Activated CD4-positive, alpha-beta memory T cell treated with anti-CD3 and anti-CD28 coated beads for 36 hours (primary cell): ENCODE data around the gene RPS18. TPM values are rescaled to one million over a fixed set of nuclear protein-coding genes. Genes with fewer than 3 reads are reported as not detected.

Experiments used
- CTCF ChIA-PET: fragments of 350-600 bp; sonication (Branson Sonifier 250); formaldehyde crosslinking; loops from one replicate; lab custom pipeline; 2021; ENCODE audit warnings: antibody characterized with exemption, inconsistent platforms; lab: Charles Lee
- POLR2A ChIA-PET: fragments of 350-600 bp; sonication (Branson Sonifier 250); formaldehyde crosslinking; loops from one replicate; lab custom pipeline; 2021; ENCODE audit warnings: antibody characterized with exemption; lab: Charles Lee
- DNase-seq: peaks from one replicate; pipeline ENCODE4 v3.0.0-alpha.2; 2020
- H3K27ac Mint-ChIP-seq: one replicate; pipeline ENCODE4 v1.8.0; 2021; ENCODE audit warnings: mixed read lengths
- H3K27me3 Mint-ChIP-seq: one replicate; pipeline ENCODE4 v1.8.0; 2021; ENCODE audit warnings: mixed read lengths
- H3K36me3 Mint-ChIP-seq: one replicate; pipeline ENCODE4 v1.8.0; 2021; ENCODE audit warnings: mixed read lengths
- H3K4me1 Mint-ChIP-seq: one replicate; pipeline ENCODE4 v1.8.0; 2021; ENCODE audit warnings: low read depth, mixed read lengths
- H3K4me3 Mint-ChIP-seq: one replicate; pipeline ENCODE4 v1.8.0; 2021; ENCODE audit warnings: mild to moderate bottlenecking, mixed read lengths
- H3K9me3 Mint-ChIP-seq: one replicate; pipeline ENCODE4 v1.8.0; 2021; ENCODE audit warnings: mixed read lengths
- intact Hi-C: fragments of 100-400 bp; cut with micrococcal nuclease; formaldehyde crosslinking; loops from one replicate; pipeline ENCODE4 v1.15.1; 2023
- total RNA-seq, 2 experiments: library from RNA; stranded (reverse); gene quantifications; one replicate each; pipeline ENCODE4 v1.2.3, GENCODE V29; 2021

RPS18 gene
- total RNA-seq, 2 experiments from 2014 or later = 4,372 to 4,391 TPM

DNA sequence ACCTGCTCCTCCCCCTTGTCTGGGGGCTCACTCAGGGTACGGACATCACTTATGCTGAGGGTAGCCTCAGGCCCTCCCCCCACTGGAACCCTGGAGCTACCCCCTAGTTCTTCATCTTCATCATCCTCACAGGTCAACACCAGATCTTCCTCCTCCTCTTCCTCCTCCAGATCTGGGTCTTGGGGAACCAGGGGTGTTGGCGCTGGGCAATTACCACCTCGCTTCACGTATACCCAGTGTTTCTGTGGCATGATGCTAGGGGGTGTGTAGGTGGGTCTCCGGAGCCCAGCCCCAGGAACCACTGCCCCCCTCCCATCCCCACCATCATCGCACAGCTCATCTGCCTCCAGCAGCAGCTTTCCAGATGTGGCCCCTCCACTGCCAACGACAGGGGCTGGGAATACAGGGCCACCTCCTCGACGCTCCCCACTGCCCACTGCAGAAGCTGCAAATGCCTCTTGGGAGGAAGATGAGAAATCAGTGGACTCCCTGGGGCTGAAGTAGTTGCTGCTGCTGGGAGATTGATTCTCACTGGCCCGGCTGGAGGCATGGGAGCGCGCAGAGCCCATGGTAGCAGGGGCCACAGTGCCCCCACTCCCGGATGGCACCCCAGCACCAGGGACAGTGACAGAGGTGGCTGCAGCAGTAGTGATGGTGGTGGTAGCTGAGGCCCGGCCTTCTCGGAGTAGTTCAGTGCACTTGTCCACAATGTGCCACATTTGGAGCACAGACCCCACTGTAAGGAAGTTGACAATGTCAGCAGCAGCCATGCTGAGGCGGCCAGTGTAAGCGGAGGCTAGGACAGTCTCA is 44.1 kb downstream of the RPS18 start:
- Mint-ChIP-seq H3K4me3 (peak overlapping the region; percentile 94), H3K4me1 (peaks cover 74% of the 10 kb centered on the region), H3K36me3 (peaks cover 52% of the 10 kb centered on the region)

DNA sequence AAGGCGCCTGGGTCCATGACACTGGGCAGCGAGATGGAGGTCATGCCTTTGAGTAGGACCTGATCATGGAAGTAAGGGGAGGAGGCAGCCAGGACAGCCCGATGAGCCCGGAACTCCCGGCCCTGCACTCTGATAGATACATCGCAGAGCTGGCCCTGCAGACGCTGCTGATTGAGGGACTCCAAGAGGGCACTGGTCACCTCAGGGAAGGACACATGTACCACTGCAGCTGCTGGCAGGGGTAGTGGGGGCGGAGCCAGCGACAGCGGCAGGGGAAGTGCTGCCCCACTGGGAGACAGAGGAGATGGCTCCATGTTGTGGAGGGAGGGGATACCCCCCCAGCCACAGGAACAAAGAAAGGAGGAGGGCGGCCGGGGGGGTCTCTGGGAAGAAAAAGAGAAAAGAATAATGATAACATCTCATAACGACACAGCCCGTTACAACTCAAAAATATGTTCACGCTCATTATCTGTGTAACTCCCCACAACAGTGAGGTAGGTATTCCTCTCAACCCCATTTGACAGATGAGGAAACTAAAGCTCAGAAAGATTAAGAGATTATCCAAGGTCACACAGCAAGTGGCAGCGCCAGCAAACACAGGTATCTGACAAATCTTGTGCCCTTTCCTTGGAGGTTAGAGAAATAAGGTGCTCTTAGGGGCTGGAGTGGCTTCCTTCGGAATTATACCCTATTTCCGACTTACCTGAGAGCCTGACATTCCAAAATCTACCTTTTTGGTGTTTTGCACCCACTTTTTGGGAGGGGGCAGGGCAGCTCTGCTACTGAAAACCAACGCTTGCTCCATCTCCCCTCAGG is 44.9 kb downstream of the RPS18 start:
- ChIA-PET POLR2A (interaction anchor here (1.1 to 3.0 kb wide), 5 partner anchors 18 to 254 kb away, joined by 3 to 14 read pairs (median 7); partner anchors contain the start of genes B3GALT4, RGL2, RPS18 and VPS52), CTCF (interaction anchor here (0.8 to 2.3 kb wide), 2 partner anchors 17 to 75 kb away, joined by 4 to 15 read pairs; partner anchors contain the start of gene KIFC1)
- Mint-ChIP-seq H3K27me3 (no peaks in the 10 kb centered on the region), H3K36me3 (peaks cover 53% of the 10 kb centered on the region), H3K9me3 (no peaks in the 10 kb centered on the region), H3K4me1 (peaks cover 77% of the 10 kb centered on the region), H3K27ac (peak overlapping the region; percentile 57), H3K4me3 (peak overlapping the region; percentile 94)
- intact Hi-C loops = loop anchor here (1.0 to 10.0 kb wide), 2 partner anchors 45 to 258 kb away; partner anchors contain the start of gene RPS18
- DNase-seq = no peak

More for the DNA sequence above, 44.1 kb downstream of the RPS18 start:
- Mint-ChIP-seq H3K9me3 (no peaks in the 10 kb centered on the region), H3K27me3 (no peaks in the 10 kb centered on the region), H3K27ac (peak overlapping the region; percentile 98)
- DNase-seq = no peak
- intact Hi-C loops = loop anchor here (2.0 to 10.0 kb wide), 2 partner anchors 111 to 259 kb away; partner anchors contain the start of gene HSD17B8
- ChIA-PET POLR2A (interaction anchor here (2.1 to 2.7 kb wide), 2 partner anchors 17 to 39 kb away, joined by 7 to 13 read pairs; partner anchors contain the start of genes B3GALT4 and RGL2), CTCF (no interaction called here)

DNA sequence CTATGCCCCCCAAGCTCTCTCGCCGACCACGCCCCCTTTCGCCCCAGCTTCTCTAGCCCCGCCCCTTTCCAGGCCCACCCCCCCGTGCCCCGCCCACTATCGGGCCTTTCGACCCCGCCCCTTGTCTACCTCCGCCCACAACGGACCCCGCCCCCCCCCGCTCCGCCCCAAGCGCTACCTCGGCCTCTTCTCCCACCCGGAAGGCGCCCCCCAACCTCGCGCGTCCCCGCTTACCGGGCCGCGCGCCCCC is 45.5 kb downstream of the RPS18 start:
- peaks cover 53% of the 10 kb centered on the region for H3K36me3 Mint-ChIP-seq
- peaks cover 76% of the 10 kb centered on the region for H3K4me1 Mint-ChIP-seq
- intact Hi-C loops = loop anchor here (1.0 to 10.0 kb wide), 2 partner anchors 45 to 257 kb away; partner anchors contain the start of gene RPS18
- H3K9me3 Mint-ChIP-seq = no peaks in the 10 kb centered on the region
- no peaks in the 10 kb centered on the region for H3K27me3 Mint-ChIP-seq
- DNase-seq = no peak
- peak overlapping the region; percentile 57 for H3K27ac Mint-ChIP-seq
- H3K4me3 Mint-ChIP-seq = peak overlapping the region; percentile 94
- CTCF ChIA-PET = interaction anchor here (0.8 to 2.3 kb wide), 4 partner anchors 18 to 75 kb away, joined by 4 to 15 read pairs (median 8); partner anchors contain the start of genes B3GALT4 and KIFC1
- POLR2A ChIA-PET = interaction anchor here (1.0 to 3.0 kb wide), 8 partner anchors 19 to 347 kb away, joined by 3 to 14 read pairs (median 4); partner anchors contain the start of genes B3GALT4, RGL2, RPS18 and VPS52

DNA sequence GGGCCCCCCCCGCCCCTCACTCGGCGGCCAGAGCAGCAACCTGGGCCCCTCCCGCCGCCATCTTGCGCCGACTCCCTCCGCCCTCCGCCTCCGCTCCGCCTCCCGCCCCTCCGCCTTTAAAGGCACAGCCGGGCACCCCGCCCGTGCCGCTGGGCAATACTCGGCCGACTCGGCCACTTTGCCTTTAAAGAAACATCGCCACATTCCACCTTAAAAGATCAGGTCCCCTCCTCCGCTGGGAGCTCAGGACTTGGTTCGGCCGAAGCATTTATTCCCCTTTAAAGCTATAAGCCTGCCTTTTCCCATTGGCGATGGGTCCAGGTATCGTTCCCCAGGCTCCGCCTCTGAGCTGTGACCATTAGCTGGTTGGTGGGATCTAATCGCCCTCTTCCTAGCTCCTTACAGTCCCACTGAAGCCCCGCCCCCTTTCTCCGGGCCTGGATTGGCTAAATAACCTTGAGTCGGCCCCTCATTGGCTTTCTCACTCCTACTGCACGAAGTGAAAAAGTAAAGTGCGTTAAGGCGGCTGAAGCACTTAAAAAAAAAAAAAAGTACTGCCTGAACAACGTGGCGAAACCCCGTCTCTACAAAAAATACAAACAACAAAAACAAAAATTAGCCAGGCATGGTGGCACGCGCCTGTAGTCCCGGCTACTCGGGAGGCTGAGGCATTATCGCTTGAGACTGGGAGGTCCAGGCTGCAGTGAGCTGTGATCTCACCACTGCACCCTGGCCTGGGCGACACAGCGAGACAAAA is 46.0 kb downstream of the RPS18 start, which contains the start of gene ZBTB22:
Gene ZBTB22 (minus strand): TSS at position 76 of the 757 bp plus-strand sequence. CDS start 828 bp downstream, outside the sequence.
- Mint-ChIP-seq H3K36me3 (peaks cover 52% of the 10 kb centered on the region), H3K27ac (peak within 1 kb of the TSS; percentile 95), H3K4me3 (peak within 1 kb of the TSS; percentile 94), H3K4me1 (peaks cover 71% of the 10 kb centered on the region), H3K9me3 (no peaks in the 10 kb centered on the region), H3K27me3 (no peaks in the 10 kb centered on the region)
- CTCF ChIA-PET = interaction anchor here (0.7 to 2.3 kb wide), 7 partner anchors 18 to 137 kb away, joined by 3 to 15 read pairs (median 4); partner anchors contain the start of genes B3GALT4, CUTA, KIFC1 and ZBTB9
- intact Hi-C loops = loop anchor here (1.0 to 10.0 kb wide), 2 partner anchors 46 to 257 kb away; partner anchors contain the start of gene RPS18
- DNase-seq = peak; percentile 97
- POLR2A ChIA-PET = interaction anchor here (0.6 to 3.0 kb wide), 10 partner anchors 19 to 347 kb away, joined by 3 to 14 read pairs (median 4); partner anchors contain the start of genes B3GALT4, RGL2, RPS18 and VPS52

DNA sequence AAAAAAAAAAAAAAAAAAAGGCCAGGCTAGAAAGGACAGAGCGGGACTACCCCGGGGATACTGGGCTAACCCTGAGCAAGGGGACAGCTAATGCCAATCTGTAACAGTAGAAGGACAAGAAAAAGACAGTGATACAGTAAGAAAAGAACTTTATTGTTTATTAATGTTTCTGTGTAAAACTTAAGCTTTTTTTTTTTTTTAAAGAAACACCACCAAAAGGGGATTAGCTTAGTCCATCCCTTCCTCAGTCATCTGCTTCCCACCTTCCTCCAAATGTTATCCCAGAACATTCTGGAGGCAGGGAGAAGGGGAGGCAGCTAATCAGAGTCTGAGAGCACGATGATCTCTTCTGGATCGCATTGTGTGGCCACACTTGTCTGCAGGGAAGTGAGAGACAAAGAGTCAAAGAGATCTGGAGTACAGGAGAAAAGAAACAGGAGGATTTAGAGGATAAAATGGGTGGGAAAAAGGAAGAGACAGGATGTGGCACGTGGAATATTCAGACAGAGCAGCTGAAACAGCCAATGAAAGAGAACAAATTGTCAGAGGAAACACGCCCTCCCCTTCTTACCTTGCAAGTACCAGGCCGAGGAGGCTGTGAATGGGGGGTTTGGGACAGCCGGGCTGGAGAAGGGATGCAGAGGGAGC is 46.7 kb downstream of the RPS18 start:
- intact Hi-C loops = loop anchor here (10.0 kb wide), 1 partner anchor 256 kb away; no protein-coding TSS in a partner anchor
- Mint-ChIP-seq H3K27ac (peak overlapping the region; percentile 95), H3K36me3 (peaks cover 46% of the 10 kb centered on the region), H3K4me1 (peaks cover 73% of the 10 kb centered on the region), H3K27me3 (no peaks in the 10 kb centered on the region), H3K4me3 (peak overlapping the region; percentile 94), H3K9me3 (no peaks in the 10 kb centered on the region)
- POLR2A ChIA-PET = interaction anchor here (0.6 to 3.0 kb wide), 9 partner anchors 20 to 348 kb away, joined by 3 to 14 read pairs (median 4); partner anchors contain the start of genes RGL2, RPS18 and VPS52
- CTCF ChIA-PET = interaction anchor here (0.7 to 2.3 kb wide), 6 partner anchors 19 to 453 kb away, joined by 3 to 15 read pairs (median 6); partner anchors contain the start of genes B3GALT4 and CUTA
- no peak for DNase-seq

DNA sequence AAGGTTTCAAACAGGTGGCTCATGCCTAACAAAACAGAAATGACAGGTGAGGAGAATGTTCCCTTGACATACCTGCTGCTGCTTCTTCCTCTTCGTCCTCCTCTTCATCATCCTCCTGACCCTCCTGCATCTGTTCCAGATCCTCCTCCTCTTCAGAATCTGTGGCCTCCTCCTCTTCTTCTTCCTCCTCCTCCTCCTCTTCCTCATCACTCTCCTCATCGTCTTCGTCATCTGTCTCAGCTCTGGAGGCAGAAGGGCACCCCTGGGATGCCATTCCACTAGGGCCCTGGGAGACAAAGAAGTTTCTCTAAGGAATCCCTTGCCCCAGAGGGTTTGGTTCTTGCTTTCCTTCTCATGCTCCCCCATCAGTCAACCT is 48.1 kb downstream of the RPS18 start:
- H3K4me1 Mint-ChIP-seq = peaks cover 78% of the 10 kb centered on the region
- no peaks in the 10 kb centered on the region for H3K27me3 Mint-ChIP-seq

DNA sequence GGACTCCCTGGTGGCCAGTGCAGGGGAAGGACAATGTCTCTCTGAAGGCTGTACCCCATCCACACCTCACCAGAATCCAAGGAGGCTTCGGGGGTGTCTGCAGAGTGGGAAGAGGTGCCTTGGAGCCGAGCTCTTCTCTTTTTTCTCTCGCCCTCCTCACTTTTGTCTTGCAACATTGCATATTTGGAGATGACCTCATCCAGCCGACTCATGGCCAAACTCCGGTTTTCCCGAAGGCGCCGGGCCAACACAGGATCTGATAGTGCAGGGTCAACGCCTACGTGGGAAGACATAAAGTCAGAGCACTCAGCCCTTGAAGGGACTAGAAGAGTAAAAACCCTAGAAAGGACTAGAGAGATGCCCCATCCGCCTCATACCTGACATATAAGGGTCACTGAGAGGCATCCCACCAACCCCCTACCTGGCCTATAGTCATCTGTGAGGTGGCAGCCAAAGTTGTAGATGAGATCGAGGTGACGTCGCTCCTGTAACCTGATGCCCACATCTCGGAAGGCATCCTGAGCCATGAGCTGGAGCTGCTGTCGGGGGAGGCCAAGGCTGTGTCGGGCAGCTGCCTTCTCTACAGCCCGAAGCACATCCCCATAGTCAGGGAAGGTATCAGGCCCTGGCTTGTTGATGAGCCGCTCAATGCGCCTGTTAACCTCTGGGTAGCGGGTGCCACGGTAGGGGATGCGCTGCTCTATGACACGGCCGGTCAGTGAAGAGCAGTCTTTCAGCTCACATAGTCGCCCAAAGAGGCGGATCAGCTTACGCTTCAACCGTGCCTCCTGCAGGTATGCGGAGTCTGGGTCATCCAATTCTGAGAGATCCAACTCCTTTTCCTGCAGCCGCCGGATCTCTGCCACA is 48.7 kb downstream of the RPS18 start:
- Mint-ChIP-seq H3K27me3 (no peaks in the 10 kb centered on the region), H3K27ac (peak overlapping the region; percentile 98), H3K36me3 (peaks cover 43% of the 10 kb centered on the region), H3K4me1 (peaks cover 72% of the 10 kb centered on the region), H3K4me3 (peak overlapping the region; percentile 89), H3K9me3 (no peaks in the 10 kb centered on the region)
- ChIA-PET CTCF (interaction anchor here (1.1 to 1.5 kb wide), 3 partner anchors 21 to 43 kb away, joined by 3 to 5 read pairs (median 4); partner anchors contain the start of gene B3GALT4), POLR2A (no interaction called here)
- DNase-seq = no peak
- intact Hi-C loops = no loop called here

More for the DNA sequence above, 48.1 kb downstream of the RPS18 start:
- Mint-ChIP-seq H3K27ac (peak overlapping the region; percentile 98), H3K36me3 (peaks cover 43% of the 10 kb centered on the region), H3K4me3 (no peak overlapping the region), H3K9me3 (no peaks in the 10 kb centered on the region)
- no peak for DNase-seq
- intact Hi-C loops = loop anchor here (10.0 kb wide), 1 partner anchor 255 kb away; no protein-coding TSS in a partner anchor
- POLR2A ChIA-PET = no interaction called here
- CTCF ChIA-PET = no interaction called here

DNA sequence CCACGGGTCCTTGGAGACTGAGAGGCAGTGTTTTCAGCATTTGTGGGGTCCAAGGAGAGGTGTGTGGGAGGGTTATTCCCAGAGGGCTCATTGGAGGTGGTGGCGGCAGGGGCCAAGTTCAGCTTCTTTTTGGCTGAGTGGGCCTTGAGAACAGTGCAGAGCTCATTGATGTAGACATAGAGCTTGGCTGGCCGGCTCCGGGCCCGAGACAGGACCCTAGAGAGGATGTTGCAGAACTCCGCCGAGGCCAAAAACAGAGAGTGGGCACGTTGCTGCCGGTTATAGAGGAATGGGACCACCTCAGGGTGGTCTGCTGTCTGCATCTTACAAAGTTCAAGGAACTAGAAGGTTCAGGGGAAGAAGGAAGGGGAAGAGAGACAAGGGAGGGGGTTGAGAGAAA is 49.4 kb downstream of the RPS18 start:
- POLR2A ChIA-PET = interaction anchor here (0.7 kb wide), 1 partner anchor 23 kb away, joined by 4 read pairs; no protein-coding TSS in a partner anchor
- Mint-ChIP-seq H3K27ac (peak overlapping the region; percentile 98), H3K36me3 (peaks cover 43% of the 10 kb centered on the region), H3K4me1 (peaks cover 65% of the 10 kb centered on the region), H3K9me3 (no peaks in the 10 kb centered on the region), H3K4me3 (peak overlapping the region; percentile 89), H3K27me3 (no peaks in the 10 kb centered on the region)
- CTCF ChIA-PET = interaction anchor here (1.1 to 1.5 kb wide), 3 partner anchors 22 to 44 kb away, joined by 3 to 5 read pairs (median 4); partner anchors contain the start of gene B3GALT4
- no peak for DNase-seq
- intact Hi-C loops = no loop called here

DNA sequence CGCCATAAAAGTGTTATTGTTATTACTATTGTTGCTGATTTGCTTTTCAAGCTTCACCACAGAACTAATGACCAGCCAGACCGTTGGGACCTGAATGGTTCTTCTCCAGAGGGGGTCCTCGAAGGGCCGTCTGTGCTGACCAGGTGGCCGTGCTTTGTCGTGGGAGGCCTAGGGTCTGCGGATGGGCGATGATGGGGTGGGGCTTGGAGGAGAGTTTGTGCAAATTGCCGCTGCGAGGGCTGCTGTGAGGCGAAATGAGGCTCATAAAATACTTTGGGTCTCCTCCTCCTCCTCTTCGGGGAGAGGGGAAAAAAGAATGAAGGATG is 51.7 kb downstream of the RPS18 start:
- no peaks in the 10 kb centered on the region for H3K9me3 Mint-ChIP-seq
- peaks cover 37% of the 10 kb centered on the region for H3K36me3 Mint-ChIP-seq
- ChIA-PET CTCF (interaction anchor here (1.0 to 1.1 kb wide), 2 partner anchors 83 to 102 kb away, joined by 3 read pairs; no protein-coding TSS in a partner anchor), POLR2A (interaction anchor here (0.7 to 1.1 kb wide), 5 partner anchors 19 to 247 kb away, joined by 3 to 5 read pairs (median 4); partner anchors contain the start of genes RGL2 and ZBTB9)
- intact Hi-C loops = loop anchor here (1.0 kb wide), 4 partner anchors 9 to 87 kb away; partner anchors contain the start of genes KIFC1, TAPBP and VPS52
- peak overlapping the region; percentile 98 for H3K27ac Mint-ChIP-seq
- H3K4me3 Mint-ChIP-seq = peak overlapping the region; percentile 89
- no peaks in the 10 kb centered on the region for H3K27me3 Mint-ChIP-seq
- DNase-seq = no peak
- H3K4me1 Mint-ChIP-seq = peaks cover 47% of the 10 kb centered on the region
